Adrenal gland (tissue), 12 donors: ENCODE data around the gene NHSL2. TPM values are rescaled to one million over a fixed set of nuclear protein-coding genes. Genes with fewer than 3 reads are reported as not detected.
"Not testable (repeated sequence)": the region's sequence is repeated elsewhere in the genome, so short reads cannot be mapped to it uniquely, and the experiment has no call there.

Source experiments
- DNase-seq, 7 donors: peaks; one replicate each; pipeline ENCODE4 v3.0.0-alpha.2; 2019 to 2020
- H3K27ac ChIP-seq, 5 donors: fragments of 200-600 bp; sonication (generic) in 4 of 5; 1 replicate in 3 of 5; 2 replicates in 2 of 5; pipeline versions ENCODE4 v1.5.1 to v1.8.0; 2016 to 2020; ENCODE audit warnings: mild to moderate bottlenecking in 1 of 5
- H3K27me3 ChIP-seq: fragments of 200-600 bp; 2 replicates; pipeline ENCODE4 v1.8.0; 2021
- H3K36me3 ChIP-seq, 2 donors: fragments of 200-600 bp; replicated peaks in 1 of 2; 1 replicate in 1 of 2; 2 replicates in 1 of 2; pipeline versions ENCODE4 v1.5.1 to v1.8.0; 2018 to 2022
- H3K4me1 ChIP-seq, 2 donors: fragments of 200-600 bp; replicated peaks in 1 of 2; 1 replicate in 1 of 2; 2 replicates in 1 of 2; pipeline versions ENCODE4 v1.5.1 to v1.8.0; 2018 to 2021
- H3K4me3 ChIP-seq, 4 donors: fragments of 200-600 bp; sonication (generic) in 3 of 4; one replicate each; pipeline ENCODE4 v1.5.1; 2016 to 2018
- H3K9me3 ChIP-seq, 3 donors: fragments of 200-600 bp; sonication (generic) in 1 of 3; replicated peaks in 1 of 3; 1 replicate in 2 of 3; 2 replicates in 1 of 3; pipeline versions ENCODE4 v1.5.1 to v1.8.0; 2016 to 2021
- POLR2A ChIP-seq, 2 donors: fragments of 450-650 bp; IDR thresholded peaks; one replicate each; pipeline ENCODE4 v1.6.1; 2017; ENCODE audit warnings: antibody characterized with exemption in 2 of 2, mild to moderate bottlenecking in 2 of 2, moderate library complexity in 1 of 2
- WGBS, 4 donors: extraction: QIAGEN DNeasy Blood & Tissue Kit in 2 of 4; methylation state at CpG; one replicate each; pipeline versions ENCODE4 v1.1.5 to v1.1.7; 2013 to 2017; 5-methylcytosine and 5-hydroxymethylcytosine counted together
- intact Hi-C, 2 donors: fragments of 100-400 bp; cut with DNase I; formaldehyde crosslinking; loops; one replicate each; pipeline versions ENCODE4 v1.14.1 to v1.15.0; 2022 to 2023
- polyA plus RNA-seq, 3 donors: library from polyadenylated mRNA; stranded (reverse); fragments of 200-250 nt in 2 of 3; fragments of 350-450 nt in 1 of 3; fragmentation: Illumina TruSeq in 1 of 3; extraction: RNeasy Lipid Tissue Mini Kit (QIAGEN cat#74804) in 1 of 3; gene quantifications; one replicate each; pipeline ENCODE4 v1.2.3, GENCODE V29; 2013 to 2014
- total RNA-seq, 9 donors: library from RNA; depleted of rRNA in 4 of 9; stranded (reverse); fragments of >200 nt in 4 of 9; fragments of 120-200 nt in 1 of 9; fragmentation: NEBNext Ultra II Directional in 1 of 9; extraction: Animal tissue kit (Norgen Biotek cat#: 25700) in 1 of 9; gene quantifications; one replicate each; pipeline versions ENCODE4 v1.1.0 to v1.2.4, GENCODE V29; 2013 to 2023
- TF ChIP-seq, protein P1 (sequence below), 6 experiments: fragments of 450-650 bp in 4 of 6; fragments of 200-600 bp in 2 of 6; sonication (generic) in 1 of 6; IDR thresholded peaks; 1 replicate in 5 of 6; 2 replicates in 1 of 6; pipeline versions ENCODE4 v1.5.1 to v1.8.0; 2016 to 2021; ENCODE audit warnings: antibody characterized with exemption in 6 of 6, mild to moderate bottlenecking in 2 of 6, moderate library complexity in 1 of 6
- donor health status: healthy with polysubstance abuse.
- donor health status: Bipolar disorder and iron deficiency.
- donor health status: DM: yes; HTN: yes; CAD: no.
- donor health status: DM: no; HTN: no; CAD: no.
- donor health status: DM: no; HTN: no; CAD: no.
- donor health status: DM: yes; HTN: yes; CAD: no.

NHSL2 gene
- total and polyA plus RNA-seq, 12 donors = 1.3 to 18.2 (median 4.8) TPM

GRCh38 chrX:71955530-71956120, 45.0 kb downstream of the NHSL2 start:
- no peak for DNase-seq
- no peaks in the 10 kb centered on the region for H3K9me3 ChIP-seq
- H3K36me3 ChIP-seq = no peaks in the 10 kb centered on the region
- peaks cover 25% of the 10 kb centered on the region for H3K27me3 ChIP-seq
- no peak overlapping the region for H3K4me3 ChIP-seq
- no peaks in the 10 kb centered on the region for H3K4me1 ChIP-seq
- intact Hi-C loops = no loop called here
- TF ChIP-seq POLR2A (IDR thresholded peaks at IDR 0.05) = no peak
- TF ChIP-seq, protein P1, sequence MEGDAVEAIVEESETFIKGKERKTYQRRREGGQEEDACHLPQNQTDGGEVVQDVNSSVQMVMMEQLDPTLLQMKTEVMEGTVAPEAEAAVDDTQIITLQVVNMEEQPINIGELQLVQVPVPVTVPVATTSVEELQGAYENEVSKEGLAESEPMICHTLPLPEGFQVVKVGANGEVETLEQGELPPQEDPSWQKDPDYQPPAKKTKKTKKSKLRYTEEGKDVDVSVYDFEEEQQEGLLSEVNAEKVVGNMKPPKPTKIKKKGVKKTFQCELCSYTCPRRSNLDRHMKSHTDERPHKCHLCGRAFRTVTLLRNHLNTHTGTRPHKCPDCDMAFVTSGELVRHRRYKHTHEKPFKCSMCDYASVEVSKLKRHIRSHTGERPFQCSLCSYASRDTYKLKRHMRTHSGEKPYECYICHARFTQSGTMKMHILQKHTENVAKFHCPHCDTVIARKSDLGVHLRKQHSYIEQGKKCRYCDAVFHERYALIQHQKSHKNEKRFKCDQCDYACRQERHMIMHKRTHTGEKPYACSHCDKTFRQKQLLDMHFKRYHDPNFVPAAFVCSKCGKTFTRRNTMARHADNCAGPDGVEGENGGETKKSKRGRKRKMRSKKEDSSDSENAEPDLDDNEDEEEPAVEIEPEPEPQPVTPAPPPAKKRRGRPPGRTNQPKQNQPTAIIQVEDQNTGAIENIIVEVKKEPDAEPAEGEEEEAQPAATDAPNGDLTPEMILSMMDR (IDR thresholded peaks at IDR 0.05) = no peak
- WGBS, 4 donors = 70 to 88% (median 80%) methylated on average over 5 to 7 of the region's 7 CpGs
- H3K27ac ChIP-seq = no peak overlapping the region

DNA sequence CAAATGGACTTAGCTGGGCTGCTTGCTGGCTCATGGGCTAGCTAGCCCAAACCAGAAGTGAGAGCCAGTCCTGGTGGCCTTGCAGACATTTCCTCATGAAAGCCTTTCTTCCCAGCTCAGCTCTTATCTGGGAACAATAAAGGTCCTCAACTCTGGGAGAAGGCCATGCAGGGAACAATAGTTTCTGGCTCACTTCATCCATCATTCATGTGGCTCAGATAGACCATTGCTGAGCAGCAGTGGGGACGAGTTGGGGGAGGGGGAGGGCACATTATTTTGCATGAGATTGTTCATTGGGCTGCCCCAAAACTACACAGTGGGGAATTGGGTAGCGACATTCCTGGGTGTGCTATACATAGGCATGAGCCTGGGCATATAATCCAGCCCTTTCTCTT, 47.6 kb downstream of the NHSL2 start:
- H3K27ac ChIP-seq = no peak overlapping the region
- TF ChIP-seq POLR2A (IDR thresholded peaks at IDR 0.05) = no peak
- TF ChIP-seq, protein P1 (IDR thresholded peaks at IDR 0.05) = no peak
- H3K36me3 ChIP-seq = no peaks in the 10 kb centered on the region
- H3K27me3 ChIP-seq = peaks cover 15% of the 10 kb centered on the region
- 42 to 71% (median 54%) methylated on average over 2 of the region's 2 CpGs for WGBS, 4 donors
- DNase-seq = no peak
- H3K4me1 ChIP-seq = no peaks in the 10 kb centered on the region
- intact Hi-C loops = no loop called here
- no peak overlapping the region for H3K4me3 ChIP-seq
- H3K9me3 ChIP-seq = no peaks in the 10 kb centered on the region

GRCh38 chrX:71964184-71964583, 53.5 kb downstream of the NHSL2 start:
- H3K9me3 ChIP-seq, DNase-seq, H3K4me1 ChIP-seq, H3K36me3 ChIP-seq, H3K27me3 ChIP-seq, H3K4me3 ChIP-seq, H3K27ac ChIP-seq, intact Hi-C loops: not testable (repeated sequence)

DNA sequence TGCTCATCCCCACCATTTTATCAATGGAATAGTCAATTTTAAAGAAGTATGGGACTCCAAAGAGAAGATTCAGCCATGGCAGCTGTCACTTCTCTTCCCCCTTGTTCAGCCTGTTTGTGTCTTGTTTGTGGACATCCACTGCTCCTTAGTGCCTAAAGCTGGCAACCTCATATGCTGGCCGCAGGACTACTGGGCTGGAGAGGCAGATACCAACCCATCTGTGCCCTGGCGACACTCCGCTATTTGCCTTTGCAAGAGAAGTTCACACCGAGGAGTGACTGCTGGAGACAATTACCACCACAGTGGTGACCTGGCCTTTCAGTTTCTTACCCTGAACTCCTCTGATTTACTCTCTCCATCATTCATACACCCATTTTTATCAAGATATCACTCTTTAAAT, 64.3 kb downstream of the NHSL2 start:
- DNase-seq = no peak
- no peak for TF ChIP-seq POLR2A (IDR thresholded peaks at IDR 0.05)
- TF ChIP-seq, protein P1 (IDR thresholded peaks at IDR 0.05) = no peak
- Histone ChIP-seq H3K27ac (no peak overlapping the region), H3K4me1 (no peaks in the 10 kb centered on the region), H3K9me3 (no peaks in the 10 kb centered on the region), H3K36me3 (no peaks in the 10 kb centered on the region), H3K4me3 (no peak overlapping the region), H3K27me3 (no peaks in the 10 kb centered on the region)
- intact Hi-C loops = no loop called here
- WGBS, 4 donors = 71 to 92% (median 85%) methylated on average over 3 to 4 of the region's 4 CpGs

- H3K36me3 ChIP-seq = no peaks in the 10 kb centered on the region
Measured at GRCh38 chrX:71976753-71977152, 66.1 kb downstream of the NHSL2 start.

More at GRCh38 chrX:71976753-71977152, 66.1 kb downstream of the NHSL2 start:
- WGBS, 4 donors = 32 to 58% (median 50%) methylated on average over 2 to 3 of the region's 3 CpGs
- DNase-seq = no peak
- H3K27me3 ChIP-seq = no peaks in the 10 kb centered on the region
- no peaks in the 10 kb centered on the region for H3K9me3 ChIP-seq
- TF ChIP-seq POLR2A (IDR thresholded peaks at IDR 0.05) = no peak
- TF ChIP-seq, protein P1 (IDR thresholded peaks at IDR 0.05) = no peak
- H3K4me1 ChIP-seq = no peaks in the 10 kb centered on the region
- H3K27ac ChIP-seq = no peak overlapping the region
- no peak overlapping the region for H3K4me3 ChIP-seq
- intact Hi-C loops = no loop called here
